ENCODE results near the gene CACNG4.
A peak's percentile ranks its signal among the peaks of the same experiment; 100 is the strongest.

The CACNG4 gene

GRCh38 chr17:66963909-66964771 lies at the start of gene CACNG4:
CACNG4 (plus strand) TSS chr17:66964707; CDS start chr17:66964912, 205 bp downstream.
- ChIA-PET CTCF (interaction anchor here (0.6 kb wide), 1 partner anchor 51 kb away, joined by 3 read pairs; no protein-coding TSS in a partner anchor), POLR2A (no interaction called here)
- TF ChIP-seq LEF1 (IDR thresholded peaks at IDR 0.05; ENCODE audit: borderline replicate concordance) (no peak), FOXM1 (IDR thresholded peaks at IDR 0.05; ENCODE audit: borderline replicate concordance) (no peak)
- DNase-seq (ENCODE audit: extremely low spot score), result peak; percentile 58

- DNase-seq (ENCODE audit: extremely low spot score), result no peak
- no peak for TF ChIP-seq ELF4 (IDR thresholded peaks at IDR 0.05)
- TF ChIP-seq FOXA1 (IDR thresholded peaks at IDR 0.05), result no peak
- TF ChIP-seq NFRKB (IDR thresholded peaks at IDR 0.05), result no peak
- TF ChIP-seq FOXK2 (IDR thresholded peaks at IDR 0.05), result no peak
- no peak for TF ChIP-seq PKNOX1 (IDR thresholded peaks at IDR 0.05)
- no peak for TF ChIP-seq L3MBTL2 (conservative IDR thresholded peaks at IDR 0.05)
- no peak for TF ChIP-seq CTBP1 (IDR thresholded peaks at IDR 0.05; ENCODE audit: borderline replicate concordance)
- no peak for TF ChIP-seq SUZ12 (IDR thresholded peaks at IDR 0.05)
- TF ChIP-seq SP1 (IDR thresholded peaks at IDR 0.05), result no peak
- ChIA-PET CTCF (no interaction called here), POLR2A (no interaction called here)
Measured at GRCh38 chr17:66915204-66915611, 49.3 kb upstream of the CACNG4 start.

- CTCF ChIA-PET, result no interaction called here
- no peak for TF ChIP-seq ZNF384 (IDR thresholded peaks at IDR 0.05)
- TF ChIP-seq L3MBTL2 (conservative IDR thresholded peaks at IDR 0.05), result no peak
- TF ChIP-seq NFRKB (IDR thresholded peaks at IDR 0.05), result no peak
- no peak for TF ChIP-seq TARDBP (IDR thresholded peaks at IDR 0.05)
- POLR2A ChIA-PET, result no interaction called here
- DNase-seq (ENCODE audit: extremely low spot score), result no peak
Measured at GRCh38 chr17:66915792-66916191, 48.7 kb upstream of the CACNG4 start.

- ChIA-PET POLR2A (no interaction called here), CTCF (interaction anchor here (0.6 to 0.7 kb wide), 2 partner anchors 13 to 704 kb away, joined by 3 to 4 read pairs; no protein-coding TSS in a partner anchor)
Measured at GRCh38 chr17:66916946-66917345, 47.6 kb upstream of the CACNG4 start.

GRCh38 chr17:66918896-66919295 lies 45.6 kb upstream of the CACNG4 start:
- no peak for DNase-seq (ENCODE audit: extremely low spot score)
- TF ChIP-seq ELF4 (IDR thresholded peaks at IDR 0.05) (no peak), ZNF384 (IDR thresholded peaks at IDR 0.05) (no peak), NFRKB (IDR thresholded peaks at IDR 0.05) (no peak), HDGF (IDR thresholded peaks at IDR 0.05; ENCODE audit: borderline replicate concordance) (no peak)
- ChIA-PET CTCF (no interaction called here), POLR2A (no interaction called here)

More at GRCh38 chr17:66916946-66917345, 47.6 kb upstream of the CACNG4 start:
- TF ChIP-seq CTBP1 (IDR thresholded peaks at IDR 0.05; ENCODE audit: borderline replicate concordance) (no peak), L3MBTL2 (conservative IDR thresholded peaks at IDR 0.05) (no peak), LEF1 (IDR thresholded peaks at IDR 0.05; ENCODE audit: borderline replicate concordance) (no peak), SP1 (IDR thresholded peaks at IDR 0.05) (no peak), TARDBP (IDR thresholded peaks at IDR 0.05) (no peak), FOXA1 (IDR thresholded peaks at IDR 0.05) (no peak), FOXK2 (IDR thresholded peaks at IDR 0.05) (no peak), FOXM1 (IDR thresholded peaks at IDR 0.05; ENCODE audit: borderline replicate concordance) (no peak), PKNOX1 (IDR thresholded peaks at IDR 0.05) (no peak)
- no peak for DNase-seq (ENCODE audit: extremely low spot score)

- CTCF ChIA-PET, result interaction anchor here (0.9 kb wide), 1 partner anchor 205 kb away, joined by 3 read pairs; no protein-coding TSS in a partner anchor
- no peak for DNase-seq (ENCODE audit: extremely low spot score)
- TF ChIP-seq HDGF (IDR thresholded peaks at IDR 0.05; ENCODE audit: borderline replicate concordance) (no peak), NFRKB (IDR thresholded peaks at IDR 0.05) (no peak), FOXA1 (IDR thresholded peaks at IDR 0.05) (no peak)
- POLR2A ChIA-PET, result no interaction called here
Measured at GRCh38 chr17:66920435-66920834, 44.1 kb upstream of the CACNG4 start.

GRCh38 chr17:66920950-66921349 lies 43.6 kb upstream of the CACNG4 start:
- POLR2A ChIA-PET, result no interaction called here
- TF ChIP-seq PKNOX1 (IDR thresholded peaks at IDR 0.05) (no peak), TARDBP (IDR thresholded peaks at IDR 0.05) (no peak), SUZ12 (IDR thresholded peaks at IDR 0.05) (no peak), SP1 (IDR thresholded peaks at IDR 0.05) (no peak)
- CTCF ChIA-PET, result interaction anchor here (0.9 kb wide), 1 partner anchor 206 kb away, joined by 3 read pairs; no protein-coding TSS in a partner anchor
- no peak for DNase-seq (ENCODE audit: extremely low spot score)

GRCh38 chr17:66923886-66924285 lies 40.6 kb upstream of the CACNG4 start:
- CTCF ChIA-PET, result no interaction called here
- no peak for TF ChIP-seq SUZ12 (IDR thresholded peaks at IDR 0.05)
- no peak for TF ChIP-seq SP1 (IDR thresholded peaks at IDR 0.05)
- TF ChIP-seq ARNT (IDR thresholded peaks at IDR 0.05), result no peak
- no peak for TF ChIP-seq L3MBTL2 (conservative IDR thresholded peaks at IDR 0.05)
- no peak for TF ChIP-seq NFRKB (IDR thresholded peaks at IDR 0.05)
- no peak for TF ChIP-seq BHLHE40 (IDR thresholded peaks at IDR 0.05; ENCODE audit: borderline replicate concordance)
- TF ChIP-seq LEF1 (IDR thresholded peaks at IDR 0.05; ENCODE audit: borderline replicate concordance), result no peak
- no peak for TF ChIP-seq FOXM1 (IDR thresholded peaks at IDR 0.05; ENCODE audit: borderline replicate concordance)
- no peak for TF ChIP-seq ZNF384 (IDR thresholded peaks at IDR 0.05)
- no peak for TF ChIP-seq FOXA1 (IDR thresholded peaks at IDR 0.05)
- no peak for TF ChIP-seq ELF4 (IDR thresholded peaks at IDR 0.05)
- no peak for TF ChIP-seq PKNOX1 (IDR thresholded peaks at IDR 0.05)
- no peak for TF ChIP-seq HDGF (IDR thresholded peaks at IDR 0.05; ENCODE audit: borderline replicate concordance)
- TF ChIP-seq CTBP1 (IDR thresholded peaks at IDR 0.05; ENCODE audit: borderline replicate concordance), result no peak
- POLR2A ChIA-PET, result no interaction called here
- DNase-seq (ENCODE audit: extremely low spot score), result no peak
